Measurements from ENCODE around the gene NGDN. TPM values are rescaled to one million over a fixed set of nuclear protein-coding genes. Genes with fewer than 3 reads are reported as not detected.

Gene NGDN
- 46.3 TPM for total RNA-seq

GRCh38 chr14:23469127-23469905 lies at the start of gene NGDN:
Gene NGDN (plus strand): TSS chr14:23469703. CDS start chr14:23469716, 13 bp downstream.

GRCh38 chr14:23435543-23436326 lies 33.8 kb upstream of the NGDN start, which contains the start of gene MYH7:
Gene MYH7 (minus strand): TSS chr14:23435660. CDS start chr14:23433732, 1,928 bp downstream.

Other genes with a start within 250 kb of the NGDN start
- not detected for gene RNF212B, start 231.8 kb upstream of the NGDN start, total RNA-seq
- gene HOMEZ, start 183.6 kb upstream of the NGDN start, total RNA-seq = 4.1 TPM
- gene PPP1R3E, start 166.8 kb upstream of the NGDN start, total RNA-seq = 12.8 TPM
- 20.3 TPM for gene BCL2L2, start 162.9 kb upstream of the NGDN start, total RNA-seq
- 94.8 TPM for gene PABPN1, start 148.2 kb upstream of the NGDN start, total RNA-seq
- gene SLC22A17, start 116.8 kb upstream of the NGDN start, total RNA-seq = 164 TPM
- 24.1 TPM for gene EFS, start 104.5 kb upstream of the NGDN start, total RNA-seq
- not detected for gene IL25, start 96.9 kb upstream of the NGDN start, total RNA-seq
- gene CMTM5, start 92.7 kb upstream of the NGDN start, total RNA-seq = 1.3 TPM
- not detected for gene MYH6, start 61.4 kb upstream of the NGDN start, total RNA-seq
- gene MYH7, start 34.0 kb upstream of the NGDN start, total RNA-seq = 0.31 TPM
- gene ZFHX2, start 82.1 kb downstream of the NGDN start, total RNA-seq = 5.0 TPM
- 16.9 TPM for gene THTPA, start 86.6 kb downstream of the NGDN start, total RNA-seq
- gene AP1G2, start 98.1 kb downstream of the NGDN start, total RNA-seq = 41.9 TPM
- 50.1 TPM for gene JPH4, start 109.1 kb downstream of the NGDN start, total RNA-seq
- not detected for gene DHRS2, start 166.7 kb downstream of the NGDN start, total RNA-seq